Transverse colon (tissue), 4 donors: ENCODE measurements around the gene PRPSAP2. TPM values are rescaled to one million over a fixed set of nuclear protein-coding genes. Genes with fewer than 3 reads are reported as not detected.
A peak's percentile ranks its signal among the peaks of the same experiment; 100 is the strongest.

Source experiments
- DNase-seq: peaks from one replicate; pipeline ENCODE4 v3.0.0-alpha.2; 2019
- H3K27ac ChIP-seq, 4 donors: fragments of 200-600 bp; sonication (generic); 2 replicates each; pipeline ENCODE4 v1.5.1; 2016 to 2018; ENCODE audit warnings: inconsistent platforms in 4 of 4
- H3K27me3 ChIP-seq: fragments of 200-600 bp; sonication (generic); 2 replicates; pipeline ENCODE4 v1.5.1; 2017; ENCODE audit warnings: inconsistent platforms
- H3K36me3 ChIP-seq, 4 donors: fragments of 200-600 bp; sonication (generic); 2 replicates each; pipeline ENCODE4 v1.5.1; 2017 to 2019; ENCODE audit warnings: inconsistent platforms in 4 of 4
- H3K4me1 ChIP-seq, 4 donors: fragments of 200-600 bp; sonication (generic); 2 replicates each; pipeline ENCODE4 v1.5.1; 2017 to 2020; ENCODE audit warnings: inconsistent platforms in 4 of 4
- H3K4me3 ChIP-seq, 4 donors: fragments of 200-600 bp; sonication (generic); 1 replicate in 1 of 4; 2 replicates in 3 of 4; pipeline versions ENCODE4 v1.5.1 to v1.6.1; 2017 to 2019; ENCODE audit warnings: inconsistent platforms in 4 of 4
- H3K9me3 ChIP-seq, 2 donors: fragments of 200-600 bp; sonication (generic); 2 replicates each; pipeline ENCODE4 v1.5.1; 2017 to 2019; ENCODE audit warnings: inconsistent platforms in 2 of 2
- EP300 ChIP-seq: sonication (generic); formaldehyde crosslinking; IDR thresholded peaks from one replicate; pipeline ENCODE4 v1.6.1; 2017; ENCODE audit warnings: antibody characterized with exemption, low read depth
- POLR2A ChIP-seq: fragments of 450-650 bp; IDR thresholded peaks from one replicate; pipeline ENCODE4 v1.6.1; 2016; ENCODE audit warnings: antibody characterized with exemption, mild to moderate bottlenecking, moderate library complexity
- POLR2AphosphoS5 ChIP-seq, 3 donors: sonication (generic); formaldehyde crosslinking; IDR thresholded peaks; one replicate each; pipeline ENCODE4 v1.6.1; 2016; ENCODE audit warnings: antibody characterized with exemption in 3 of 3
- WGBS, 2 donors: methylation state at CpG; one replicate each; pipeline ENCODE4 v1.1.5; 2018; ENCODE audit warnings: low coverage in 1 of 2; 5-methylcytosine and 5-hydroxymethylcytosine counted together
- in situ Hi-C, 4 donors: fragments of 200-750 bp; cut with MboI; loops; one replicate each; pipeline versions ENCODE4 v1.15.0 to v1.15.1; 2017; ENCODE audit warnings: low sequenced_read_pairs in 3 of 4, low pct_ligation_motif_present in 1 of 4, low pct_unique_long_range_greater_than_20kb in 1 of 4
- intact Hi-C: fragments of 100-400 bp; cut with DNase I; formaldehyde crosslinking; loops from one replicate; pipeline ENCODE4 v1.15.1; 2023; ENCODE audit warnings: low total_unique reads
- total RNA-seq, 4 donors: library from RNA; depleted of rRNA; stranded (reverse); fragments of >200 nt; gene quantifications; one replicate each; pipeline ENCODE4 v1.1.0, GENCODE V29; 2016
- TF ChIP-seq, protein P1 (sequence below), 5 experiments: fragments of 200-600 bp in 3 of 5; fragments of 450-650 bp in 2 of 5; sonication (generic) in 3 of 5; IDR thresholded peaks; 1 replicate in 2 of 5; 2 replicates in 3 of 5; pipeline ENCODE4 v1.5.1; 2016 to 2017; ENCODE audit warnings: antibody characterized with exemption in 5 of 5, inconsistent platforms in 3 of 5, mild to moderate bottlenecking in 2 of 5, moderate library complexity in 1 of 5

Gene PRPSAP2
- total RNA-seq, 4 donors from 2014 or later, result 22.4 to 77.0 (median 27.2) TPM

DNA sequence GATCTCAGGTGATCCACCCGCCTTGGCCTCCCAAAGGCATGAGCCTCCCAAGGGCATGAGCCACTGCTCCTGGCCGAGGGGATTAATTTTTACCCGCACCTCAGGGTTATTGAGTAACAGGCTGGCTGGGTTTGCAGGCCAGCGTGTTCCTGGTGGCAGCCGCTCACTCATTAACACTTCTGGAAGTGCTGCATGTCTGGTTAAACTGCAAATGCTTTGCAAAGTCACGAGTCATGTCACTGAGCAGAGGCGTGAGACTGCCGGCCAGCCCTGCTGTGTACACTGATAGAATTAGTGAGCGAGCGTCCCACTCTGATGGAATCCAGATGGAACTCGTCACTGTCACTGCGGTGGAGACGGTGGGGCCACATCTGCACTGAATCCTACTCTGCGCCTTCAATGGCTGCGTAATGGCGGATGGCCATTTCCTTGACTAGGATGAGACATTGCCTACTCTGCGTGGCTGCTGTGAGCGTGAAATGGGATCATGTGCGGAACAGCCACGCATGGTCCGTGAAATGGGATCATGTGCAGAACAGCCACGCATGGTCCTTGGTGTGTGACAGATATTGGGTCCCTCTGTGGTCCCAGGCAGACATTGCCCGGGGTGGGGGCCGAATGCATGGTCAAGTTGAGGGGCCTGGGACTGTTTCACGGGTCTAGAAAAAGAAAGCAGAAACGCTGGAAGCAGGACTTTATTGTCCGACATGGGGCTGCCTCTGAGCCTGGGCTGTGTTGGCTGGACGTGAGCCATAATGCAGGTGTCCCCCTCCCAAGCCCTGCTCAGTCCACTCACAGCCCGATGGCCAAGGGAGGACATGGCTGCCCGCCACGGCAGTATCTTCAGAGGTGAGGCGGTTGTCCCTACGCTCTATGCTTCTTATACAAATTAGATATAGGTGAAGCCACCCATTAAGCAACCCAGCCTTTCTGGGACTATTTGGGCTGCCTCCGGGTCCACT lies 93.3 kb downstream of the PRPSAP2 start:
- Histone ChIP-seq H3K36me3 (no peaks in the 10 kb centered on the region), H3K4me1 (no peaks in the 10 kb centered on the region), H3K27ac (no peak overlapping the region), H3K9me3 (no peaks in the 10 kb centered on the region), H3K27me3 (no peaks in the 10 kb centered on the region), H3K4me3 (no peak overlapping the region)
- no peak for TF ChIP-seq EP300
- TF ChIP-seq POLR2A, result no peak
- TF ChIP-seq, protein P1, sequence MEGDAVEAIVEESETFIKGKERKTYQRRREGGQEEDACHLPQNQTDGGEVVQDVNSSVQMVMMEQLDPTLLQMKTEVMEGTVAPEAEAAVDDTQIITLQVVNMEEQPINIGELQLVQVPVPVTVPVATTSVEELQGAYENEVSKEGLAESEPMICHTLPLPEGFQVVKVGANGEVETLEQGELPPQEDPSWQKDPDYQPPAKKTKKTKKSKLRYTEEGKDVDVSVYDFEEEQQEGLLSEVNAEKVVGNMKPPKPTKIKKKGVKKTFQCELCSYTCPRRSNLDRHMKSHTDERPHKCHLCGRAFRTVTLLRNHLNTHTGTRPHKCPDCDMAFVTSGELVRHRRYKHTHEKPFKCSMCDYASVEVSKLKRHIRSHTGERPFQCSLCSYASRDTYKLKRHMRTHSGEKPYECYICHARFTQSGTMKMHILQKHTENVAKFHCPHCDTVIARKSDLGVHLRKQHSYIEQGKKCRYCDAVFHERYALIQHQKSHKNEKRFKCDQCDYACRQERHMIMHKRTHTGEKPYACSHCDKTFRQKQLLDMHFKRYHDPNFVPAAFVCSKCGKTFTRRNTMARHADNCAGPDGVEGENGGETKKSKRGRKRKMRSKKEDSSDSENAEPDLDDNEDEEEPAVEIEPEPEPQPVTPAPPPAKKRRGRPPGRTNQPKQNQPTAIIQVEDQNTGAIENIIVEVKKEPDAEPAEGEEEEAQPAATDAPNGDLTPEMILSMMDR (IDR thresholded peaks at IDR 0.05), result no peak
- TF ChIP-seq POLR2AphosphoS5 (IDR thresholded peaks at IDR 0.05), result no peak
- in situ Hi-C loops (no loop called here), intact Hi-C loops (no loop called here)
- WGBS, 2 donors, result 80% methylated on average over 30 of the region's 34 CpGs; no CpG with 5 or more reads in 1 of the 2 donors
- no peak for DNase-seq

DNA sequence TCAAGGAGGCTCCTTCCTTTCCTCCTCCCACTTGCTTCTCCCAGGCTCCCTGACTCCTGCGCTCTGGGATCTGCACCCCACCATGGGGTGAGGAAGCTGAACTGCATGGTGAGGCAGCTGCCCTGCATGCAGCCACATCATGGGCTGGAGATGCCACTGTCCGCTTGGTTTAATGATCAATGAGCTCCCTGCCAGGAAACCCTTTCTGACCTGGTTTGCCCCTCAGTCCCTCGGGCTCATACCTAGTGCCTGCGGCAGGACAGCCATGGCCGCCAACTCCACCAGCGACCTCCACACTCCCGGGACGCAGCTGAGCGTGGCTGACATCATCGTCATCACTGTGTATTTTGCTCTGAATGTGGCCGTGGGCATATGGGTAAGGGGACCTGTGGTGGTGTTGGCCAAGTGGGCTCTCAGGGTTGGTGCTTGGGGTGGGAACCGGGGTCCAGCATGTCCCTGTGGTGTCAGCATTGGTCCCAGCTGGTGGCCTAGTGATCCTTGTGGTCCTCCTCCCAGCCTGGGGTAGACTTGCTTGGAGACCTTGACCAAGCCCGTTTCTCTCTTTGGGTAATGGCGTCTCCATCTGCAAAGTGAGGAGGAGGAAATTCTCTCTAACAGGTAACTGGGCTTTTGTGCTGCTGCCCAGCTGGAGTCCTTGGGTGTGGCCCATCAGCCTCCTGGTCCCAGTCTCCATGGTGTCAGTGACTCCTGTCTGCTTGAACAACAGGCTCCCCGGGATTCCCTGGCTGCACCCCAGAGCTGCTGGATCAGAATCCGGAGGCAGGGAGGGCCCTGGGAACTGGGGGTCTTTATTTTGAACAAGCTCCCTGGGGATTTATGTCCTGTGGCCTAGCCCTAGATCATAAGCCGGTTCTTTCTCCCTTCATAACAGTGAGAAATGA lies 94.3 kb downstream of the PRPSAP2 start, which contains the start of gene SLC5A10:
TSS of gene SLC5A10 (plus strand) at position 225 of the 902 bp plus-strand sequence. CDS start at position 266, 41 bp downstream.
- no peak within 1 kb of the TSS for H3K4me3 ChIP-seq
- H3K9me3 ChIP-seq, result no peaks in the 10 kb centered on the region
- WGBS, 2 donors, result 68% methylated on average over 7 of the region's 17 CpGs; no CpG with 5 or more reads in 1 of the 2 donors
- H3K27ac ChIP-seq, result no peak within 1 kb of the TSS
- no peaks in the 10 kb centered on the region for H3K27me3 ChIP-seq
- DNase-seq, result no peak
- in situ Hi-C loops, result no loop called here
- TF ChIP-seq EP300 (no peak), POLR2AphosphoS5 (IDR thresholded peaks at IDR 0.05) (no peak), POLR2A (no peak)
- TF ChIP-seq, protein P1 (IDR thresholded peaks at IDR 0.05), result peak in 2 of 5 experiments; percentile 13 to 20
- H3K4me1 ChIP-seq, result no peaks in the 10 kb centered on the region
- H3K36me3 ChIP-seq, result no peaks in the 10 kb centered on the region
- intact Hi-C loops, result no loop called here

DNA sequence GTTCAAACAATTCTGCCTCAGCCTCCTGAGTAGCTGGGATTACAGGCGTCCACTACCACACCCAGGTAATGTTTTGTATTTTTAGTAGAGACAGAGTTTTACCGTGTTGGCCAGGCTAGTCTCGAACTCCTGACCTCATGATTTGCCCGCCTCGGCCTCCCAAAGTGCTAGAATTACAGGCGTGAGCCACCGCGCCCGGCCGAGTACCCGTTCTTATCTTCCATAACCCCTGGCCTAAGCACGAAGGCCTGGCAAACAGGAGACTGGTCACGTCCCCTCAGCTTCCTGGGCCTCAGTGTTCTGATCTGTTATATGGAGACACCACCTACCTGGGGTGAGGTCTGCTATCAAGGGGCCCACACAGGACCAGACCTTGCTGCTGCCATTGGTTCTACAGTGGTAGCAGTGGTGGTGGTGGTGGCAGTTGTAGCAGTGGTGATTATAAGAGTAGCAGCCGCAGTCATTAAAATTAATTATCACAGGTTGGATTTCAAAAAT lies 95.3 kb downstream of the PRPSAP2 start:
- no peaks in the 10 kb centered on the region for H3K9me3 ChIP-seq
- H3K4me3 ChIP-seq, result no peak overlapping the region
- no peak for TF ChIP-seq POLR2AphosphoS5 (IDR thresholded peaks at IDR 0.05)
- TF ChIP-seq EP300, result no peak
- TF ChIP-seq, protein P1 (IDR thresholded peaks at IDR 0.05), result no peak
- TF ChIP-seq POLR2A, result no peak
- in situ Hi-C loops (no loop called here), intact Hi-C loops (no loop called here)
- H3K27ac ChIP-seq, result no peak overlapping the region
- H3K27me3 ChIP-seq, result no peaks in the 10 kb centered on the region
- no peak for DNase-seq
- H3K4me1 ChIP-seq, result no peaks in the 10 kb centered on the region
- 89 to 100% methylated on average over 1 to 14 of the region's 14 CpGs for WGBS, 2 donors
- no peaks in the 10 kb centered on the region for H3K36me3 ChIP-seq

DNA sequence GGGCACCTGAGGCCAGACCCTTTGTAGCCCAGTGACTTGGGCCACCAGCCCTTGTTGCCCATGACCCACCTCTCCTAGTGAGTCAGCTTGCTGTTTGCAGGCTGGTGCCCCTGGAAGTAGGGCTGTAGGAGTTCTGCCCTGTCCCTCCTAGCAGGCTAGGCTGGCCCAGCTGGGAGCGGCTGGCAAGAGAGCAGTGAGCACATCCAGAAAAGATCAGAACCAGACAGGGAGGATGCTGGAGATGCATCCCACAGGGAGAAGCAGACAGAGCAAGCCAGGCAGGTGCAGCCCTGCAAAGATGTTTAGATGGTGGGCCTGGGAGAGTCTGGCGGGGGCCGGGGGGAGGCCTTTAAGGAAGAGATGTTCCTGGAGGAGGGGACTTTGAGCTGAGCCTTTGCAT lies 96.4 kb downstream of the PRPSAP2 start:
- Histone ChIP-seq H3K27me3 (no peaks in the 10 kb centered on the region), H3K36me3 (no peaks in the 10 kb centered on the region), H3K27ac (no peak overlapping the region), H3K9me3 (no peaks in the 10 kb centered on the region), H3K4me1 (no peaks in the 10 kb centered on the region), H3K4me3 (no peak overlapping the region)
- no peak for DNase-seq
- 98% methylated on average over 3 of the region's 3 CpGs; no CpG with 5 or more reads in 1 of the 2 donors for WGBS, 2 donors
- intact Hi-C loops, result no loop called here
- TF ChIP-seq, protein P1 (IDR thresholded peaks at IDR 0.05), result no peak
- TF ChIP-seq EP300 (no peak), POLR2A (no peak), POLR2AphosphoS5 (IDR thresholded peaks at IDR 0.05) (no peak)
- in situ Hi-C loops, result no loop called here
